BJ (cell line): ENCODE measurements around the gene SLC43A3. TPM values are rescaled to one million over a fixed set of nuclear protein-coding genes. Genes with fewer than 3 reads are reported as not detected.

ENCODE experiments used
- CTCF ChIA-PET: fragments of 350-600 bp; formaldehyde crosslinking; extraction: SDS; loops from one replicate; lab custom pipeline; 2021; ENCODE audit warnings: antibody characterized with exemption, inconsistent platforms; lab: Yijun Ruan, JAX
- POLR2A ChIA-PET: fragments of 300-600 bp; sonication (Branson Sonifier 250); formaldehyde crosslinking; extraction: SDS; loops from one replicate; lab custom pipeline; 2021; ENCODE audit warnings: antibody characterized with exemption; lab: Charles Lee
- DNase-seq: peaks from one replicate; pipeline ENCODE4 v3.0.0-alpha.2; 2011; ENCODE audit warnings: low read depth
- H3K27me3 ChIP-seq: 2 replicates; pipeline ENCODE4 v1.6.0; 2011; ENCODE audit warnings: low read length; ENCODE audit not compliant: control insufficient read depth, insufficient read depth
- H3K36me3 ChIP-seq: 2 replicates; pipeline ENCODE4 v1.5.1; 2011; ENCODE audit warnings: low read length; ENCODE audit not compliant: control insufficient read depth, insufficient read depth
- H3K4me3 ChIP-seq: 2 replicates; pipeline ENCODE4 v1.5.1; 2011; ENCODE audit warnings: low read depth, mild to moderate bottlenecking, control low read depth, low read length
- CTCF ChIP-seq: IDR thresholded peaks from 2 replicates; pipeline ENCODE4 v1.5.1; 2011; ENCODE audit warnings: low read depth, mild to moderate bottlenecking, control low read depth, inconsistent platforms, low read length, moderate library complexity; ENCODE audit not compliant: insufficient read depth
- polyA plus RNA-seq: library from polyadenylated mRNA; depleted of rRNA; stranded (reverse); fragments of >200 nt; gene quantifications from 2 replicates; pipeline ENCODE4 v1.2.3, GENCODE V29; 2011

The SLC43A3 gene
- polyA plus RNA-seq, 1 experiment: 26.7 TPM

- Histone ChIP-seq H3K27me3 (no peaks in the 10 kb centered on the region), H3K36me3 (no peaks in the 10 kb centered on the region), H3K4me3 (no peak overlapping the region)
- TF ChIP-seq CTCF: no peak
- POLR2A ChIA-PET: no interaction called here
- no peak for DNase-seq
- CTCF ChIA-PET: interaction anchor here (1.1 to 2.0 kb wide), 2 partner anchors 18 to 88 kb away, joined by 3 to 18 read pairs; no protein-coding TSS in a partner anchor
Measured at GRCh38 chr11:57439786-57440185, 12.9 kb upstream of the SLC43A3 start.

- Histone ChIP-seq H3K36me3 (no peaks in the 10 kb centered on the region), H3K4me3 (no peak overlapping the region), H3K27me3 (no peaks in the 10 kb centered on the region)
- no peak for TF ChIP-seq CTCF
- POLR2A ChIA-PET: no interaction called here
- CTCF ChIA-PET: interaction anchor here (0.9 kb wide), 1 partner anchor 19 kb away, joined by 6 read pairs; no protein-coding TSS in a partner anchor
- DNase-seq: no peak
Measured at GRCh38 chr11:57438345-57439285, 11.7 kb upstream of the SLC43A3 start.

GRCh38 chr11:57436031-57436430, 9.1 kb upstream of the SLC43A3 start:
- H3K36me3 ChIP-seq: no peaks in the 10 kb centered on the region
- no peaks in the 10 kb centered on the region for H3K27me3 ChIP-seq
- POLR2A ChIA-PET: no interaction called here
- CTCF ChIA-PET: interaction anchor here (1.0 to 2.2 kb wide), 5 partner anchors 18 to 205 kb away, joined by 3 to 20 read pairs (median 5); partner anchors contain the start of gene RTN4RL2
- H3K4me3 ChIP-seq: no peak overlapping the region
- TF ChIP-seq CTCF: no peak
- DNase-seq: no peak

GRCh38 chr11:57434640-57435546, 8.0 kb upstream of the SLC43A3 start:
- Histone ChIP-seq H3K4me3 (no peak overlapping the region), H3K36me3 (no peaks in the 10 kb centered on the region), H3K27me3 (no peaks in the 10 kb centered on the region)
- ChIA-PET CTCF (interaction anchor here (0.6 to 2.8 kb wide), 6 partner anchors 8 to 59 kb away, joined by 3 to 8 read pairs (median 3); no protein-coding TSS in a partner anchor), POLR2A (no interaction called here)
- no peak for TF ChIP-seq CTCF
- peak; percentile 89 for DNase-seq
